ENCODE results near the gene CYP26B1. TPM values are rescaled to one million over a fixed set of nuclear protein-coding genes. Genes with fewer than 3 reads are reported as not detected.

CYP26B1 gene
- total and polyA plus RNA-seq, 2 experiments from 2014 or later, result 3.9 to 6.5 TPM

- Histone ChIP-seq H3K4me2 (no peak overlapping the region), H3K9me2 (replicated peaks; ENCODE audit: insufficient read depth) (no peaks in the 10 kb centered on the region), H3K79me2 (no peaks in the 10 kb centered on the region), H3K27me3 (no peaks in the 10 kb centered on the region), H3K4me1 (ENCODE audit: insufficient read depth) (no peaks in the 10 kb centered on the region), H3K9me3 (ENCODE audit: low read depth) (no peaks in the 10 kb centered on the region), H3K36me3 (replicated peaks; ENCODE audit: insufficient read depth, low read depth) (no peaks in the 10 kb centered on the region), H2AFZ (no peak overlapping the region), H4K20me1 (ENCODE audit: insufficient read depth, poor library complexity, severe bottlenecking) (no peaks in the 10 kb centered on the region), H3K4me3 (no peak overlapping the region), H3K27ac (no peak overlapping the region)
- TF ChIP-seq EZH2 (IDR thresholded peaks at IDR 0.05; ENCODE audit: borderline replicate concordance) (no peak), EZH2phosphoT487 (IDR thresholded peaks at IDR 0.05; ENCODE audit: low read depth, severe bottlenecking, unreplicated experiment) (no peak), CTCF (IDR thresholded peaks at IDR 0.05; ENCODE audit: poor library complexity) (no peak)
- WGBS (ENCODE audit: low lambda C conversion rate, missing lambda C conversion rate), result 71% methylated on average over 4 of the region's 4 CpGs
- DNase-seq (ENCODE audit: low spot score), result no peak
These were observed 23.3 kb downstream of the CYP26B1 start for GRCh38 chr2:72124376-72124775.

DNA sequence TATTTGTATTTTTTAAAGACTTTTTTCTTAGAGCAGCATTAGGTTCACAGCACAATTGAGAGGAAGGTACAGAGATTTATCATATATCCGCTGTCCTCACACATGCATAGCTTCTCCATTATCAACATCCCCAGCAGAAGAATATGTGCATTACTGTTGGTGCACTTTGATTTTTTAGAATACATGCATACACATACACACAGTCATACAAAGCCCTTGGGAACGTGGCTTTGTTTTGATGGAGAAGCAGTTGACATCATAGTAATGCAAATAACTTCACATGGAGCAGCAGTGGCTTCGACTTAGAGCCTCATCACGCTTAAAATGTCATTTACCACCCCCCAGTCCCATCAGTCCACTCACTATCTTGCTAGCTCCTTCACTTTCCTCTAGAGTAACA lies 26.5 kb downstream of the CYP26B1 start:
- WGBS (ENCODE audit: low lambda C conversion rate, missing lambda C conversion rate), result 80% methylated on average over 4 of the region's 4 CpGs
- Histone ChIP-seq H4K20me1 (ENCODE audit: insufficient read depth, poor library complexity, severe bottlenecking) (no peaks in the 10 kb centered on the region), H3K4me3 (no peak overlapping the region), H3K9me2 (replicated peaks; ENCODE audit: insufficient read depth) (no peaks in the 10 kb centered on the region), H3K4me1 (ENCODE audit: insufficient read depth) (peaks cover 3% of the 10 kb centered on the region), H3K27ac (no peak overlapping the region), H3K27me3 (no peaks in the 10 kb centered on the region), H3K9me3 (ENCODE audit: low read depth) (no peaks in the 10 kb centered on the region), H3K4me2 (no peak overlapping the region), H3K36me3 (replicated peaks; ENCODE audit: insufficient read depth, low read depth) (no peaks in the 10 kb centered on the region), H2AFZ (no peak overlapping the region), H3K79me2 (no peaks in the 10 kb centered on the region)
- no peak for DNase-seq (ENCODE audit: low spot score)
- TF ChIP-seq CTCF (IDR thresholded peaks at IDR 0.05; ENCODE audit: poor library complexity) (no peak), EZH2phosphoT487 (IDR thresholded peaks at IDR 0.05; ENCODE audit: low read depth, severe bottlenecking, unreplicated experiment) (no peak), EZH2 (IDR thresholded peaks at IDR 0.05; ENCODE audit: borderline replicate concordance) (no peak)

- Histone ChIP-seq H3K4me3 (no peak overlapping the region), H4K20me1 (ENCODE audit: insufficient read depth, poor library complexity, severe bottlenecking) (no peaks in the 10 kb centered on the region), H3K27ac (no peak overlapping the region), H3K4me1 (ENCODE audit: insufficient read depth) (peaks cover 10% of the 10 kb centered on the region), H2AFZ (no peak overlapping the region), H3K27me3 (no peaks in the 10 kb centered on the region), H3K36me3 (replicated peaks; ENCODE audit: insufficient read depth, low read depth) (no peaks in the 10 kb centered on the region), H3K9me3 (ENCODE audit: low read depth) (no peaks in the 10 kb centered on the region), H3K9me2 (replicated peaks; ENCODE audit: insufficient read depth) (no peaks in the 10 kb centered on the region), H3K79me2 (no peaks in the 10 kb centered on the region), H3K4me2 (no peak overlapping the region)
- no peak for DNase-seq (ENCODE audit: low spot score)
- TF ChIP-seq EZH2phosphoT487 (IDR thresholded peaks at IDR 0.05; ENCODE audit: low read depth, severe bottlenecking, unreplicated experiment), result no peak
- TF ChIP-seq EZH2 (IDR thresholded peaks at IDR 0.05; ENCODE audit: borderline replicate concordance), result no peak
- no peak for TF ChIP-seq CTCF (IDR thresholded peaks at IDR 0.05; ENCODE audit: poor library complexity)
- 96% methylated on average over 6 of the region's 6 CpGs for WGBS (ENCODE audit: low lambda C conversion rate, missing lambda C conversion rate)
These were observed 28.7 kb downstream of the CYP26B1 start for GRCh38 chr2:72118951-72119350.

- no peak for DNase-seq (ENCODE audit: low spot score)
- Histone ChIP-seq H3K9me3 (ENCODE audit: low read depth) (no peaks in the 10 kb centered on the region), H3K4me1 (ENCODE audit: insufficient read depth) (peaks cover 10% of the 10 kb centered on the region), H3K27ac (no peak overlapping the region), H3K9me2 (replicated peaks; ENCODE audit: insufficient read depth) (no peaks in the 10 kb centered on the region), H3K27me3 (no peaks in the 10 kb centered on the region), H3K36me3 (replicated peaks; ENCODE audit: insufficient read depth, low read depth) (no peaks in the 10 kb centered on the region), H4K20me1 (ENCODE audit: insufficient read depth, poor library complexity, severe bottlenecking) (no peaks in the 10 kb centered on the region), H3K4me3 (no peak overlapping the region), H3K4me2 (no peak overlapping the region), H2AFZ (no peak overlapping the region), H3K79me2 (no peaks in the 10 kb centered on the region)
- TF ChIP-seq EZH2phosphoT487 (IDR thresholded peaks at IDR 0.05; ENCODE audit: low read depth, severe bottlenecking, unreplicated experiment) (no peak), CTCF (IDR thresholded peaks at IDR 0.05; ENCODE audit: poor library complexity) (no peak), EZH2 (IDR thresholded peaks at IDR 0.05; ENCODE audit: borderline replicate concordance) (no peak)
- 94% methylated on average over 6 of the region's 6 CpGs for WGBS (ENCODE audit: low lambda C conversion rate, missing lambda C conversion rate)
These were observed 29.3 kb downstream of the CYP26B1 start for GRCh38 chr2:72118386-72118785.
